Omental fat pad (tissue), 4 donors: Measurements from ENCODE around the gene BRD2. TPM values are rescaled to one million over a fixed set of nuclear protein-coding genes. Genes with fewer than 3 reads are reported as not detected.

ENCODE experiments used
- ATAC-seq: fragments of 150-250 bp; one replicate; pipeline ENCODE4 v1.9.1; 2016; ENCODE audit warnings: mild to moderate bottlenecking, moderate library complexity; ENCODE audit not compliant: low FRiP score
- DNase-seq: peaks from one replicate; pipeline ENCODE4 v3.0.0-alpha.2; 2019; ENCODE audit warnings: low spot score
- CTCF ChIP-seq, 3 donors: fragments of 450-650 bp; IDR thresholded peaks; one replicate each; pipeline ENCODE4 v1.5.1; 2016 to 2017; ENCODE audit warnings: antibody characterized with exemption in 3 of 3, mild to moderate bottlenecking in 3 of 3, moderate library complexity in 2 of 3
- total RNA-seq, 4 donors: library from RNA; depleted of rRNA; stranded (reverse); fragments of >200 nt; gene quantifications; one replicate each; pipeline ENCODE4 v1.1.0, GENCODE V29; 2016

Gene BRD2
- total RNA-seq, 4 donors from 2014 or later, result 133 to 257 (median 154) TPM

GRCh38 chr6:33018418-33018817 is 50.0 kb downstream of the BRD2 start:
- TF ChIP-seq CTCF (IDR thresholded peaks at IDR 0.05), result no peak
- DNase-seq (no peak), ATAC-seq (no peak)

DNA sequence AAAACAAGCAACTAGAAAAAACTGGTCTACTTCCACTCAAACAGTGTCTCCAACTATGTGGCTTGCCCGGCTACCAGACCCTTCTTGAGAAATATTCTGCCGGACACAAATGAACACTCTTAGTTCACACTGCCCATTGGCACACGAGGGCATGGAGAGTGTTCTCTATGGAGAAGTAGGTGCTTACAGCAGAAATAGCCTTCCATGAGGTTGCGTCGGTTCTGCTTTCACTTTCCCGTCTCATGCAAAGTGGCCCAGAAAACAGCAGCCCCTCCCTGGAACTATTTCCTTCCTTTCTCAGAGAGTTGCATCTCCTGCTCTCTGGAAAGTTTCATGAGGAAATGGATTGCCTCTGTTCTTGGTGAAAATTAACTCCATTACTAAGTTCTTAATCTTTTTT is 50.5 kb downstream of the BRD2 start:
- DNase-seq, result no peak
- ATAC-seq, result peak; percentile 85
- no peak for TF ChIP-seq CTCF (IDR thresholded peaks at IDR 0.05)

DNA sequence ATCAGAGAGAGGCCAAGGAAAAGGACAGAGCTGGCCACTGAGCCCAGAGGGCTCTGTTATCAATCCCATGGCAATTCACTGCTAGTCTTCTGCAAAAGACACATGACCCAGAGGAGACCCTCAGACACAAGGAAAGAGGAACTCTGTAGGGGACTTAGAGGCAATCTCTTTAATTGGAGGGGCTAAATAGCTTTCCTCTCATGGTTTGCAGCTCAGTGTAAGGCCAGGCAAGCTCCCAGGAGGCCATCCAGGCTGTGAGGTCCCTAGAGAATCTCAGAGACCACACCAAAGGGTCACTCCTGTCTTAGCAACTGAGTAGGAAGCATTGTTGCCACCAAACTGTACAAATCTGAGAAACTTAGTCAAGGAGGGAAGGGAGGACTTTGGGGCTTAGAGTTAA is 51.0 kb downstream of the BRD2 start:
- no peak for TF ChIP-seq CTCF (IDR thresholded peaks at IDR 0.05)
- ATAC-seq (no peak), DNase-seq (no peak)

- ATAC-seq (no peak), DNase-seq (no peak)
- no peak for TF ChIP-seq CTCF (IDR thresholded peaks at IDR 0.05)
Observed at GRCh38 chr6:33021917-33022316, 53.5 kb downstream of the BRD2 start.

DNA sequence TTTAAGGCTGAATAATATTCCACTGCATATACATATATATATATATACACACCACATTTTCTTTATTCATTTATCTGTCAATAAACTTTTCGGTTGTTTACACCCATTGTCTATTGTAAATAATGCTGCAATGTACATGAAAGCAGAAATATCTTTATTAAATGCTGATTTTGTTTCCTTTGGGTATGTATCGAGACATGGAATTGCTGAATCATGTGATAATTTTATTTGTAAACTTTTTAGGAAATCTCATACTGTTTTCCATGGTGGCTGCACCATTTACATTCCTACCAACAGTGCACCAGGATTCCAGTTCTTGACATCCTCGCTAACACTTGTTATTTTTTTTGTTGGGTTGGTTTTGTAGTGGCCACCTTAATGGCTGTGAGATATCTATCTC is 55.1 kb downstream of the BRD2 start:
- no peak for TF ChIP-seq CTCF (IDR thresholded peaks at IDR 0.05)
- DNase-seq (no peak), ATAC-seq (no peak)

DNA sequence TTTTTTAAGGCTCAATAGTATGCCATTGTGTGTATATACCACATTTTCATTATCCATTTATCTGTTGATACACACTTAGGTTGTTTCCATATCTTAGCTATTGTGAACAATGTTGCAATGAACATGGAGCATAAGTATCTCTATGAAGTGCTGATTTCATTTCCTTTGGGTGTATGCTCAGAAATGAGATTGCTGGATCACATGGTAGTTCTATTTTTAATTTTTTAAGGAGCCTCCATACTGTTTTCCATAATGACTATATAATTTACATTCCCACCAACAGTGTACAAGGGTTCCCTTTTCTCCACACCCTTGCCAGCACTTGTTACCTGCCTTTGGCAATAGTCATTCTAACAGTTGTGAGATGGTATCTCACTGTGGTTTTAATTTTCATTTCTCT is 56.1 kb downstream of the BRD2 start:
- TF ChIP-seq CTCF (IDR thresholded peaks at IDR 0.05), result no peak
- no peak for ATAC-seq
- DNase-seq, result no peak

GRCh38 chr6:33028220-33028849 is 59.9 kb downstream of the BRD2 start:
- no peak for ATAC-seq
- DNase-seq, result no peak
- no peak for TF ChIP-seq CTCF (IDR thresholded peaks at IDR 0.05)
